NCI-H510A (cell line): ENCODE measurements around the gene GNB1L.

Source experiments
- DNase-seq: peaks from one replicate; lab custom pipeline; 2025; lab: John Stamatoyannopoulos, UW

The GNB1L gene, protein sequence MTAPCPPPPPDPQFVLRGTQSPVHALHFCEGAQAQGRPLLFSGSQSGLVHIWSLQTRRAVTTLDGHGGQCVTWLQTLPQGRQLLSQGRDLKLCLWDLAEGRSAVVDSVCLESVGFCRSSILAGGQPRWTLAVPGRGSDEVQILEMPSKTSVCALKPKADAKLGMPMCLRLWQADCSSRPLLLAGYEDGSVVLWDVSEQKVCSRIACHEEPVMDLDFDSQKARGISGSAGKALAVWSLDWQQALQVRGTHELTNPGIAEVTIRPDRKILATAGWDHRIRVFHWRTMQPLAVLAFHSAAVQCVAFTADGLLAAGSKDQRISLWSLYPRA

DNA sequence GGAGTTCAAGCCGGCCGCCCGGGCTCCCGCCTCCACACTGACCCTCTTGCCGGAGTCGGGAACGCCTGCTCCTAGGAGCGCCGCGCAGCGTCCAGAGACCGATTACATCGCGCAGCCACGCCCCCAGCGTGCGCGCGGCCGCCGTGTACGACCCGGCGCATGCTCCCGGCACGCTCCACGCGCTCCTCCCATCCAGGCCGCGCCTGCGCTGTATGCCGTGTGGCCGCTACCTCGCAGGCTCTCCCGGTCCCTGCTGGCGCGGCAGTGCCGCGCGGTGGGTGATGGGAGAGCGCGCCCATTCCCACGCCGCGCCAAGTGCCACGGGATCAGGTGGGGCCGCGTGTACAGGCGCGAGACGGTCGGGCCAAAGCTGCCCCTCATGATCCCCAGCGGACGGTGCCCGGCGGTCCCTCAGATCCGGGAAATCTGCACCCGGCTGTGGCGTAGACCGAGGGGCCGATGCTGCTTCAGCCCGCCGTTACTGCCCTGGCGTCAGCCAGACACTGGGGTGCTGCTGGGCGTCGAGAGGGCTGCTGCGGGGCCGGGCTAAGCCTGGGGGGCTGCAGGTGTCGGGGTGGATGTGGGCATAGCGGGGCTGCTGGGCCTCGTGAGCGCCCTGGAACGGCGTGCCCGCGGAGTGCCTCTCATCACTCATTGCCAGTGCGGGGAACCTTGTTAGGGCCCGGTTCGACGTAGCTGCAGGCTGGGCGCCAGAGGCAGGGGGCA is at the start of gene GNB1L, which contains the start of gene RTL10:
Gene GNB1L (minus strand): TSS at position 97 of the 726 bp plus-strand sequence. CDS start 33,519 bp downstream, outside the sequence.
Gene RTL10 (minus strand): TSS at position 97 of the 726 bp plus-strand sequence. CDS start 2,613 bp downstream, outside the sequence.
- DNase-seq = peak; percentile 85

DNA sequence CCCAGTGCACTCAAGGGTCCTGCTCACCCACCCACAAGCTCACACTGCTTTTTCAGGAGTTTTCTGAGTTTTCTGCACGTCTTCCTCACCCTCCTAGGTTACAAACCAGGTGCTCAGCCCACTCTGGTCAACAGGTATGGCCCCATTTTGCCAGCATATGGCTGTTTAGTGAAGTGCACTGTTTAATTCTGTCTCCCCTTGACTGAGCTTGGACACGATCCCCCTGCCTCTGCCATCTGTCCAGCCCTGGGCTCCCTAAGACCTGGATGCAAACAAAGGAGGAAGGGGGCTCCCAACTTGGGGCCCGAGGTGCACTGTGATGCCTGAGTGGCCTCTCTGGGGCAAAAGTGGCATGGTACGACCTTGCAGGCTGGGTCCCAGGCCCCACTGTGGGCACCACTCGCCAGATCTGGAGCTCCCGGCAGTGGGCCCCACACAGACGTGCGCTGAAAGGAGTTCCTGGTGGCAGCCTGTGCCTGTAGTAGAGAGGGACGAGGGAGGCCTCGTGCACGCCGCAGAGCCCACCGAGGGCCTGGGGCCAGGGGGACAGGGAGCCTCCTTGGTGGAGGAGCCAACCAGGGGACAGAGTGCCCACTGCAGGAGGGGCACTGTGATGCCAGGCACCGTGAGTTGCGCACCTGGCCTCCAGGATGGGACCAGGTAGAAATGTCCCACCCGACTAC is 49.6 kb upstream of the GNB1L start:
- DNase-seq = no peak

DNA sequence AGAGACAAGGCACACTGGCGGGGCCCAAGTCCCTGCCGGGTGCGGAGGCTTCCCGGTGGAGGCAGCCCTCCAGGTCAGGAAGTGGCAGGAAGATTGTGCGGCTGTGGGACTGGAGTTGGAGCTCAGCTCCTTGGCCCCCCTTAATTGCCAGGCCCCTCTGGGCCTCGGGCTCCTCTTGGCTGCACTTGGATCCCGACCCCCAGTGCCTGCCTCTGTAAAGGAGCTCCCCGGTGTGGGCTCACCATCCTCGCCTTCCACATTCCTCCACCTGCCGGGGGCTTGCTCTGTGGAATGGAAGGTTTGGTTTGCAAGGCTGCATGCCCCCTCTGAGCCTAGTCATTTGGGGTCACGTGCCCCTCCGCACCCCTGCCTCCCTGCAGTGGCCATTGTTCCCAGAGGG is 48.8 kb upstream of the GNB1L start:
- no peak for DNase-seq

DNA sequence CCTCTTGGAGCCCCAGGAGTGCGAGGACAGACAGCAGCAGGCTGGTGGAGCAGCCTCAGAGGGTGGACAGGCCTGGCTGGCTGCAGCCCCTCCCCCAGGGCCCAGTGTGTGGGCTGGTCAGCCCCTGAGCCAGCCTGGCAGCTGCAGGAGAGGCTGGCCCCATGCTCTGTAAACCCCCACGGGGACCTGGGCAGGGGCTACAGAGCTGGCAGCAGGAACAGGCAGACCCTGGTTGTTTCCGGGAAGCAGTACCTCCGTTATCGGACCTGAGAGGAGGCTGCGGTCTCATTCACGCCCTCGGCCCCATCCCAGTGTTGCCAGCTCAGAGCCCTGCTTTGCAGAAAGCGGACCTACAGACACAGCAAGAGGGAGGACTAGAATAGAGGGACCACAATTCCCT is 48.4 kb upstream of the GNB1L start:
- DNase-seq = no peak

DNA sequence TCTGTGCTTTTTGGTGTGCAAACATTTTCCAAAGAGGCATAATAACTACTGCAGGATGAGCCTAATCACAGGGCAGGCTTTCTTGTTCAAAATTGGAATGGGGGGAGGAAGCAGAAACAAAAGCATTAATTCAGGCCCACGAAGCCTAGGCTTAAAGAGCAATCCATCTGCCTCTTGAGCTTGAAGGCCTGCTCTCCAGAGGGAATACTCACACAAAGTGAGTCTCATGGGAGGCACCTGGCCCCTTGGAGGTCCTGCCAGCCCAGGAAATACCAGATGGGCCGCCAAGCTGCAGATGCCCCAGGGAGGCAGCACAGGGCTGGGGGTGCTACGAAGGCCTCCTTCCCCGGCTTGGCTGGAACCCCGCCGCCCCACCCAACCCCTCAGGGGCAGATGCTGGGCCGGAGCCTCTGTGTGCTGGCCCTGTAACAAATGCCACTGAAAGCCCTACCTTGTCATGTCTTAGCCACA is 47.6 kb upstream of the GNB1L start:
- no peak for DNase-seq

DNA sequence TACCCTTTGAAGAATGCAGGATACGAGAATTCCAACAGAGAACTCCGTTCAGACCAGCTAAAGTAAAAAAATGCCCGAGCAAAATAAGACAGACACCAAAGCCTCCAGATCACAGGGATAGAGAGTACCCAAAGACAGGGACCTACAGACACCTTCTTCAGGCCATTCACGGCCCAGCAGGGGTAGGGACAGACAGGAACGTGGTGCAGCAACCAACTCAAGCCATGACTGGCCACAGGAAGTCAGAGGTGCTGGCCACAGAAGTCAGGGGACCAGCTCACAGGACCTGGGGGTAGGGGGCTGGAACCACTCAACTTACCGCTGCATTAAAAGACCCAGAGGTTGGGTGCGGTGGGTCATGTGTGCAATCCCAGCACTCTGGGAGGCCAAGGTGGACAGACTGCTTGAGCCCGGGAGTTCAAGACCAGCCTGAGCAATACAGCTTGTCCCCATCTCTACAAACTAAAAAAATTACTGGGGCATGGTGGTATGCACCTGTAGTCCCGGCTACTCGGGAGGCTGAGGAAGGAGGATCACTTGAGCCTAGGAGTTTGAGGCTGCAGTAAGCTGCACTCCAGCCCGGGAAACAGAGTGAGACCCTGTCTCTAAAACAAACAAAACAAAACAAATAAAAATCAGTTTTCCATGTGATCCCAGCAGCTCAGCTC is 47.0 kb upstream of the GNB1L start:
- DNase-seq = no peak

DNA sequence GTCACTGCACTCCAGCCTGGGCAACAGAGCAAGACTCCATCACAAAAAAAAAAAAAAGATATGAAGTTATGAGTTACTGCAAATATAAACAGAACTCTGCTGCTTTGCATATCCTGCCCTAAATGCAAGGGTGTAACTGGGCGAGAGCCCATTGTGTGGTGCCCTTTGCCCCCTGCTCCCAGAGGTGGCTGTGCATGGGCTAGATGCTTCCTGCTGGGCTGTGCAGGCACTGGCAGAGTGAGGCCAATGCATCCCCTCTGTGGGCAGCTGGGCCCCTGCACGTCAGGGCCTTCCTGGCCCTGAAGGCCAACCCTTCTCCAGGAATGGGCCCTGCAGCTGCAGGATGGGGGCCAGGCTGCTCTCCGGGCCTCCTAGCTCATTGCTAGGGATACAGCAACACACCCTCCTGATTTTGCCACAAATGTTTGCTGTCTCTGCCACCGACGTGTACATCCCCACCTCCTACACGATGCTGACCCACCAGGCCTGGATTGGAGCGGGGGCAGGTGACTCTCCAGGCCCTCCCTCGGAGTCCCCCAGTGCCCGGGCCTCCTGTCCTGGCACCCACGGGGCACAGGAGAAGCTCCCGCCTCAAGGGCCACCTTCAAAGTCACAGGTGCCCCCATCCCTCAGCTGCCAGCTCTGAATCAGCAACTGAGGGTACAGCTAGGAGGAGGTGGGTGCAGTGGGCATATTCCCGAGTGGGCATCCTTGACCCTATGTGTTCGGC is 46.2 kb upstream of the GNB1L start:
- no peak for DNase-seq

DNA sequence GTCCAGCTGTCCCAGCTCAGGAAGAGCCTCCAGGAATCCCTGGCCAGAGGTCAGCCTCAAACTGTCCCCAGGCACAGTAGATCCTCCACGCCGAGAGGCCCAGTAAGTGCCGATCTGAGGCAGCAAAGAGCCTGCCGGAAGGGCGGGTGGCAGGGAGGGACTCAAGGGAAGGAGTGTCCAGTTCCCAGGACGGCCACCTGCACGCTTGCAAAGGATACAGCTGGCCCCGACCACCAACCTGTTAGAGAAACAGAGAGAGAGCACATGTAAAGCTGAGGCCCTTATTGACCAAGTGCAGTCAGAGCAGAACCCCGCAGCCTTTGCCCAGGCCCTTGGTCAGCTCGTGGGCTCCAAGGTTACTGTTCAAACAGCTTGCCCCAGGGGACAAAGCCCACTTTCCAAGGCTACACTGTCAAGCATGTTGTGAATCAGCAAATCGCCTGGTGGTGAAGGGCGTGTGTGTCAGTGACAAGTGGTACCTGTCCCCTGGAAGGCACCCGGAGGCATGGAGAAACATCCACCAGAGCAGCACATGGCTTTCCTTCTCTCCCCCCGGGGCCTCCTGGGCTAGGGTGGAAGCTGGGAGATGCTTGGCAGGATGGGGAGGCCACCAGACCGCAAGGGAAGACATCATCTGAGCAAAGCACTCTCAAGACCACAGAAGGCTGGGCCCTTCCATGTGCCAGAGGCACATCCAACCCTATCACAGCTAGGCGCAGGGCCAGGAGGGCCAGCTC is 44.3 kb upstream of the GNB1L start:
- DNase-seq = no peak

DNA sequence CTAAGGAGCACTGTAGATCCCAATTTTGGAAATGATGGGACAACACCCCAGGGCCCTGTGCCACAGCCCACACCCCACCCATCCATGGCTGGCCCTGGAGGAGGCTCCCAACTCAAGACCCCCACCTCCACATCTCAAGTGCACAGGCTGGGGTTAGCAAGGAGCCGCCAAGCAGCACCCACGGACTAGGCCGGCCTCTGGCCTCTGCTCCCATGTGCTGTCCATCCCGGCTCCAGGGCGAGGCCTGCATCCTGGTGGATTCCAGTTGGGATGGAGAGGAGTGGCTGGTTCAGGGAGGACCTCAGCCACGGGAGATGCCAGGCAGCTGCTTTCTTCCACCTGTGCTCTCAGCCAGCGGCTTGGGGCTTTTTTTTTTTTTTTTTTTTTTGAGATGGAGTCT is 43.5 kb upstream of the GNB1L start:
- no peak for DNase-seq

DNA sequence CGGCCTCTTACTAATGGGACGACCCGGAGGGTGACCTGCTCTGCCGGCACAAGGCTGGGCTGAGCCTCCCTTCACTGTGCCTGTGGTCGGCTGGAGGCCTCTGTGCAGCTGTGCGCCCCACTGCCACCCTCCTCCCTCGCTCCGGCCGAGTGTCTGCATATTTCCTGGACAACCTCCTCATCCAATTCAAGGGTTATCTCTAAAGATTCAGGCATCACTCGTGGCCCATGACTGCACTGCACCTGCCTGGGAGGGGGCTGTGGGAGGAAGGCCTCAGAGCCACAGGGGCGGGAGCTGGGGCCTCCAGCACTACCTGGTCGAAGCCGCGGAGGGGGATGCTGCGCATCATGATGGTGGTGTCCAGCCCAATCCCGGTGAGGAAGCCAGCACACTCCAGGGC is 43.1 kb upstream of the GNB1L start:
- no peak for DNase-seq

DNA sequence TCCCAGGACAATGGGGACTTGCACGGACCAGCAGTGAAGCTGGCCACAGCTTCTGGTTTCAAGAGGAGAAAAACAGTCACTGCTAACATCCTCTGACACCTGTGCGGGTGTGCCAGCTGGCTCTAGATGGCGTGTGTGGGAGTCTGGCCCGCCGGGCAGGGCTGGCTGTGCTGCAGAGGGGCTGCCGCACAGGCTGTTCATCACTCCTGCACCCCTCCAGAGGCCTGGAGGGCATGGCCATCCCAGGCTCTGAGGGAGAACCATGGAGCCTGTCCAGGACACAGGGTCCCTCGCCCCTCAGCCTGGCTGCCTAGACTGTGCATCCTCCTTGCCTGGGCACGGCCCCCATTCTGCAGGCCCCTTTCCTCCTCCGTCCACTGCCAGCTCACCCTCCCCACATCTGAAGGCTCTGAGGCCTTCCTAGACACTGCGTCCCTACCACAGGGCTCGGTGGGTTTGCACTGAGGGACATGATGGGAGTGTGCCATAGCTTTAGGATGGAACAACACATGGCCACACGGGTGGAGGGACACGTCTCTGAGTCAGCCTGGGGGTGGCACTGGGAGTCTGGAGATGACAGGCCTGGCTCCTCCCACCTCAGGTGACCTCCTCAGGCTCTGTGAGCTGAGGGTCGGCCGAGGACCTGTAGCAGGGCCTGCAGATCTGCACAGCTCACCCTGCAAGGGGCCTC is 42.1 kb upstream of the GNB1L start:
- DNase-seq = no peak

DNA sequence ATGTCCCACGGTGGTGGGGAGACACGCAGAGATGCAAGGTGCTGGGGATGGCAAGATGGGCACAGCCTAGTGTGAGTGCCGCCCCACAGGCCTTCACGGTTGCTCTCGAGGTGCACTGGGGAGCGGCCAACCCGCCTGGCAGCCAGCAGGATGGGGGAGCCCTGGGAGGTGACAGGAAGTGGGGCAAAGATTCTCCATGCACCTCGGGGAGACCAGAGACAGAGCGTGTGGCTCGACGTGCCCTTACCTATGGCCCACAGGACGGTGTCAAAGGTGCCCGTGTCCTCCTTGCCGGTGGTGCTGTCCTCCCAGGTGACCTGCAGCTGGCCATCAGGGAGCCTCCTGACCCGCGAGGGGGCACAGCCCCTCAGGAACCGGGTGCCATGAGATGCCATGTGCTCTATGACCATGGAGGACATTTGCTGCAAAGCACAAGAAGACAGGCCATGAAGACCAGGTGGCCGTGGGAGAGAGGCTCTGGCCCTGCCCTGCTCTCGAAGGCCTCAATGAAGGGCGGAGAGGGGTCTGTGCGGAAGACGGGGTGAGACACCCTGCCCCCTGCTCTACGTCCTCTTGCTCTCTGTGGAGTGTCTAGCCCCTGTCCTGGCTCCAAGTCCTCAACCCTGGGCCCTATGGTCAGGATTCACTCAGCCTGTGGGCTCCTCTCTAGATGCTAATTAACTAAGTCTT is 40.6 kb upstream of the GNB1L start:
- DNase-seq = no peak

DNA sequence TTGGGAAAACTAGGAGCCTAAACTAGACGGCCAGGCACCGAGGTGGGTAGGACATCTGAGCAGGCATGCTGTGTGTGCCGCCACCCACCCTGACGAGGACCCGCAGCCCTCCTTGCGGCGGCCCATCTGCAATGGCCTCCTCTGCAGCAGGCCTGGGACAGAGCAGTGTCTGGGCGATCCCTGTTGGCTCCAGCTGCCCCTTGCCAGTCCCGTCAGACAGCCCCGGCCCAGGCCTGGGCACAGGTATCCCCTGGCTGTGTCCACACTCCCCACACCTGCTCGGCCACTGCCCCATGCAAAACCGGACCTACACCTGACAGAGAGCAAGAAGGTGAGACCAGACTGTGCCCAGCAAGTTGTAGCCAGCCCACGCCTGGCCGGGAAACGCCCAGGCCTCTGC is 38.7 kb upstream of the GNB1L start:
- DNase-seq = no peak

DNA sequence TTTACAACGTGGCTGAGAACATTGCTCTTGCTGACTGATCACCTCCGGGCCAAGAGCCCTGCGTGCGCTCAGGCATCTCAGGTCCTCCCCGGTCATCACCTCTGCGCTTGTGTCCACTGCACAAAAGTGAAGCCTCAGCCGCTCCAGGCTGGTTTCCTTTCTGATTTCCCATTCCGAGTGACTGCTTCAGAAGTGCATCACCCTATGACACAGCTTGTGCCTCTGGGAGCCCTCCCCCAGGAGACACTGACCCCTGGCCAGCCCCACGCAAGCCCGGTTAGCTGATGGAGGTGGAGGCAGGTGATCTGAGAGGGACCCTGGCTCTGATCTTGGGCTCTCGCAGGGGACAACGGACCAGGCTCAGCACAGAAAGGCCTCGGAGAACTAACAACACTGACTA is 38.3 kb upstream of the GNB1L start:
- DNase-seq = no peak

DNA sequence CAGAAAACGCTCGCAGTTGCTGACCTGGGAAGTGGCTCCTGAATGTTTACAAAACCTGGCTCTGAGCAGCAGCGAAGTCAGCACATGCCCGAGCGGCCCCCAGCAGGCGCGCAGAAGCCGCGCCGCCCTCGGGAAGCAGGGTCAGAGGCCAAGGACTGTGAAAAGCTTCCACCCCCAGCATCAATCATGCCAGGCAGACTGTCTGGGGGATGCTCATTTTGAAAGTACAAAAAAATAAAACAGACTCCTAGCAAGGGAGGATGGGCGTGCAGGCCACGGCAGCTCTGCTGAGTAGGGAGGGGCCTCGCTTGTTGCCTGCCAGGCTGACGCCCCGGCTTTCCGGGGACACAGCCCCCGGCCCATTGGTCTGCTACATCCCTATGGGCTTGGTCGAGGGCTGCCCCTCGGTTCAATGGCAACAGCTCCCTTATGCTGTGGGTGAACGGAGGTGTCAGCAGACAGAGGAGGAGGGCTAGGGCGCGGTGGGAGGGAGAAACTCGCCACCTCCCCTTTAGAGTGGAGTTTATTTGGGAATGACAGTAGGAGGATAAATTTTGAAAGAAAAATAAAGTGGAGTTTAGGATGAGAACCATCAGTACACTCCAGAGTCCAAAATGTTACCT is 37.7 kb upstream of the GNB1L start:
- no peak for DNase-seq

DNA sequence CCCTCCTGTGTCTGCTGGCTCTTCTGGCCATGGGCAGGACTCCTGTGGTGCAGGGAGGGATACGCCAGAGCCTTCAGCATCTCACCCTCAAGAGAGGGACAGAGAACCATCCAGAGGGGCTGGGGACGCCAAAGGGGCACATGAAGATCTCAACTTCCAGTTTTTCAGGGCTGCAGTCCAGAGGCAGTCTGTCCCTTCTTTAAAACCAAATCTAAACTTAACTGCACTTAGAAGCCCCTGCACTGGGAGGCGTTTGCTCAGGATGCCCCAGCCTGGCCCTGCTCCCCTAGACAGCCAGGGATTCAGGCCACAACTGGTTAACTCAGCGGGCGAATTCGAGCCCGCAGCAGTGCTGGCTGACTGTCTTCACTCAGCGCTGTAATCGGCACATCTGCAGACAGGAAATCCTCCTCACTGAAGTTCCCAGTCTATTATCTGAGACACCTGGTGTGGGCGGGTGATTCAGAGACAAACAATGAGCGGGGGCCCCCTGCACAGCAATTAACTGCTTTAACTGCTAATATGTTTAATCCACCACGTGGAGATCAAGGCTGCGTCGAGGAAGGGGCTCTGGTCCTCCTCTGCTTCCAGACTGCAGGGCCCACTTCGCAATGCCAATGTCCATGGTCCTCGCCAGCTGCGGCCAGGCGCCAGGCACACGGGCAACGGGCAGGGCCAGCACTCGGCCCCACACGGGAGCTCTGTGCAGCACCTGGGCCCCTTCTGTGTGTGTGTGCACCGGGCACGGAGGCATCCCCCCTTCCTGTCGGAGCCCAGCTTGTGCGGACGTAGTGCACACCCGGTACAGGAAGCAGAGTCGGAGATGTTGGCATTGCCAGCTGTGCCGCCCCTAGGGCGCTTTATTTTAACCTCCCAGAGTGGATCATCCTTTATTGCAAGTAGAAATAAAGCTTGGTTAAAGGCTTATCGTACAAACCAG is 36.9 kb upstream of the GNB1L start:
- peak; percentile 64 for DNase-seq

DNA sequence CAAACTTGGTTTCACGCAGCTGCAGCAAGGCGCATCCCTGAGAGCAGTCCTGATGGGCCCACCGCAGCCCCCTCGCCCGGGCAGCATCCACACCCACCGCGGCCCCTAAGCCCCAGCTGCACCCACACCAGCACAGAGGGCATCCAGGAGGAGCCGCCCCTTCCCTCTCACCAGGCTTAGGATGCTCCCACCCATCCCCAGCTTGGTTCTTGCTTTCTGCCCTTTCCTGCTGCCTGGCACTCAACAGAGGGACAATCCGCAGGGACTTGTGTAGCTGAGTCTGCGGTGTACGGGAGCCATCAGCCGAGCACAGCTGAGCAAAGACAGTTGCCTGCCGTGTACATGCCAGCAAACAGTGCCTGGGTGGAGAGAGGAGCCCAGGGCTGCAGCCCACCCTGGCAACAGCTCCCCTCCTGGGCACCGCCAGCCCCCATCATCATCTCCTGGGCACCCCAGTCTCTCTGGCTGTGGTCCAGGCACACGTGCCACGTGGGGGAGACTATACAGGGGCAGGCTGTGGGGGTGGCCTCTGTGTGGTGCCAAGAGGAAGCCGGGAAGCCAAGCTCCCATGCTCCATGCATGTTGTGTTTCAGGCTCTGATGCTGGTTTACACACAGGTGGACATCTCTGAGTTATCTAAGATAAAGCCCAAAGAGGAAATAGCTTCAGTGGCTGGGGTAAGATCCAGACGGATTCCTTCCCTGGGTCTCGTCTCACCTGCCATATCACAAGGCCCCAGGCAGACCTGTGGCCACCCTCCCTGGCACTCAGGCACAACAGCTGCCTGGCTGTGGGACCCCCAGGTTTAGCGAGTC is 36.0 kb upstream of the GNB1L start:
- DNase-seq = no peak
